OCI-LY1 (cell line): Measurements from ENCODE around the gene LDHA.

Source experiments
- H2AFZ ChIP-seq: fragments of 200-600 bp; sonication (generic), shearing (Covaris generic); 2 replicates; pipeline ENCODE4 v1.6.0; 2014; ENCODE audit warnings: antibody characterized with exemption, mild to moderate bottlenecking, low read length
- H3F3A ChIP-seq: fragments of 200-600 bp; sonication (generic), shearing (Covaris generic); 2 replicates; pipeline ENCODE4 v1.6.0; 2014; ENCODE audit warnings: mild to moderate bottlenecking, antibody characterized with exemption, low read length, moderate library complexity; ENCODE audit not compliant: insufficient read depth
- H3K27ac ChIP-seq: fragments of 200-600 bp; sonication (generic); 2 replicates; pipeline ENCODE4 v1.5.1; 2014; ENCODE audit warnings: low read length, mixed run types, mild to moderate bottlenecking, low read depth; ENCODE audit not compliant: poor library complexity, severe bottlenecking
- H3K27me3 ChIP-seq: fragments of 200-600 bp; sonication (generic); 2 replicates; pipeline ENCODE4 v1.6.0; 2014; ENCODE audit warnings: antibody characterized with exemption, mild to moderate bottlenecking, low read length, moderate library complexity; ENCODE audit not compliant: insufficient read depth
- H3K36me3 ChIP-seq: fragments of 200-600 bp; sonication (generic); 2 replicates; pipeline ENCODE4 v1.6.1; 2014; ENCODE audit warnings: mild to moderate bottlenecking, antibody characterized with exemption, low read length, moderate library complexity, mixed read lengths; ENCODE audit not compliant: insufficient read depth
- H3K4me1 ChIP-seq: fragments of 200-600 bp; sonication (generic); 2 replicates; pipeline ENCODE4 v1.5.1; 2014; ENCODE audit warnings: mild to moderate bottlenecking, low read length, moderate library complexity; ENCODE audit not compliant: insufficient read depth, severe bottlenecking
- H3K4me2 ChIP-seq: fragments of 200-600 bp; sonication (generic), shearing (Covaris generic); 2 replicates; pipeline ENCODE4 v1.6.1; 2014; ENCODE audit warnings: low read length
- H3K4me3 ChIP-seq: fragments of 200-600 bp; sonication (generic); 2 replicates; pipeline ENCODE4 v1.5.1; 2014; ENCODE audit warnings: low read length, low read depth, mild to moderate bottlenecking, mixed read lengths; ENCODE audit not compliant: poor library complexity, severe bottlenecking
- H3K79me2 ChIP-seq: fragments of 200-600 bp; shearing (Covaris generic); 2 replicates; pipeline ENCODE4 v1.6.1; 2016; ENCODE audit warnings: mixed run types, low read length, mixed read lengths; ENCODE audit not compliant: insufficient read depth
- H3K9ac ChIP-seq: fragments of 200-600 bp; sonication (generic), shearing (Covaris generic); 2 replicates; pipeline ENCODE4 v1.6.1; 2014; ENCODE audit warnings: mild to moderate bottlenecking, low read length, mixed read lengths
- H3K9me2 ChIP-seq: fragments of 200-600 bp; sonication (generic), shearing (Covaris generic); 2 replicates; pipeline ENCODE4 v1.6.1; 2014; ENCODE audit warnings: low read depth, mild to moderate bottlenecking, low read length, mixed read lengths
- H3K9me3 ChIP-seq: fragments of 200-600 bp; shearing (Covaris generic); 2 replicates; pipeline ENCODE4 v1.6.1; 2014; ENCODE audit warnings: low read length, mixed read lengths
- H4K20me1 ChIP-seq: fragments of 200-600 bp; sonication (generic), shearing (Covaris generic); 2 replicates; pipeline ENCODE4 v1.6.0; 2016; ENCODE audit warnings: mild to moderate bottlenecking, low read length; ENCODE audit not compliant: insufficient read depth
- EZH2 ChIP-seq: fragments of 200-600 bp; sonication (generic), shearing (Covaris generic); IDR thresholded peaks from 2 replicates; pipeline ENCODE4 v1.8.0; 2017; ENCODE audit warnings: borderline replicate concordance, mixed run types, mild to moderate bottlenecking, antibody characterized with exemption, low read length, moderate library complexity, mixed read lengths
- TF ChIP-seq, protein P1 (sequence below): fragments of 200-600 bp; sonication (generic), shearing (Covaris generic); IDR thresholded peaks from 2 replicates; pipeline ENCODE4 v1.5.1; 2017; ENCODE audit warnings: mild to moderate bottlenecking, antibody characterized with exemption, low read length, moderate library complexity, mixed read lengths

LDHA gene

DNA sequence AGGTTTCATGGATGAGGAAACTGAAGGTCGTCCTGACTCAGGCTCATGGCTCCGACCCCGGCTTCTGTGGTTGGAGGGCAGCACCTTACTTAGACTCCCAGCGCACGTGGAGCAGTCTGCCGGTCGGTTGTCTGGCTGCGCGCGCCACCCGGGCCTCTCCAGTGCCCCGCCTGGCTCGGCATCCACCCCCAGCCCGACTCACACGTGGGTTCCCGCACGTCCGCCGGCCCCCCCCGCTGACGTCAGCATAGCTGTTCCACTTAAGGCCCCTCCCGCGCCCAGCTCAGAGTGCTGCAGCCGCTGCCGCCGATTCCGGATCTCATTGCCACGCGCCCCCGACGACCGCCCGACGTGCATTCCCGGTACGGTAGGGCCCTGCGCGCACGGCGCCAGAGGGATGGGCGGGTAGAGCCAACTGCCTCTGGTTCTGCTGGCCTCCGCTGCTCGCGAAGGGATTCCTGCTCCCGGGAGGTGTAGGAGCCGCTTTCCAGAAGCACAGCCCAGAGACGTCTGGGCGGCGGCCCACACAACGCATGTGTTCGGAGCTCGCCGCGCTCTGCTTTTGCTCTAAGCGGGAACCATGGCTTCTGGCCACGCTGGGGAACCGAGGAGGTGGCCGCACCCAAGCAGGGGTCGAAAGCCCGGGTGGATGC, at the start of gene LDHA:
Gene LDHA (plus strand): TSS at position 289 of the 653 bp plus-strand sequence. CDS start 2,280 bp downstream, outside the sequence.
- Histone ChIP-seq H3F3A (no peaks in the 10 kb centered on the region), H3K9me3 (no peaks in the 10 kb centered on the region), H3K79me2 (peaks cover 31% of the 10 kb centered on the region), H3K27me3 (no peaks in the 10 kb centered on the region), H3K36me3 (peaks cover 47% of the 10 kb centered on the region), H2AFZ (peak within 1 kb of the TSS; percentile 42), H3K9me2 (no peaks in the 10 kb centered on the region), H3K4me1 (peaks cover 18% of the 10 kb centered on the region), H3K4me2 (peak within 1 kb of the TSS; percentile 90), H3K4me3 (peak within 1 kb of the TSS; percentile 98), H4K20me1 (peaks cover 10% of the 10 kb centered on the region), H3K27ac (peak within 1 kb of the TSS; percentile 86), H3K9ac (peak within 1 kb of the TSS; percentile 96)
- TF ChIP-seq, protein P1, sequence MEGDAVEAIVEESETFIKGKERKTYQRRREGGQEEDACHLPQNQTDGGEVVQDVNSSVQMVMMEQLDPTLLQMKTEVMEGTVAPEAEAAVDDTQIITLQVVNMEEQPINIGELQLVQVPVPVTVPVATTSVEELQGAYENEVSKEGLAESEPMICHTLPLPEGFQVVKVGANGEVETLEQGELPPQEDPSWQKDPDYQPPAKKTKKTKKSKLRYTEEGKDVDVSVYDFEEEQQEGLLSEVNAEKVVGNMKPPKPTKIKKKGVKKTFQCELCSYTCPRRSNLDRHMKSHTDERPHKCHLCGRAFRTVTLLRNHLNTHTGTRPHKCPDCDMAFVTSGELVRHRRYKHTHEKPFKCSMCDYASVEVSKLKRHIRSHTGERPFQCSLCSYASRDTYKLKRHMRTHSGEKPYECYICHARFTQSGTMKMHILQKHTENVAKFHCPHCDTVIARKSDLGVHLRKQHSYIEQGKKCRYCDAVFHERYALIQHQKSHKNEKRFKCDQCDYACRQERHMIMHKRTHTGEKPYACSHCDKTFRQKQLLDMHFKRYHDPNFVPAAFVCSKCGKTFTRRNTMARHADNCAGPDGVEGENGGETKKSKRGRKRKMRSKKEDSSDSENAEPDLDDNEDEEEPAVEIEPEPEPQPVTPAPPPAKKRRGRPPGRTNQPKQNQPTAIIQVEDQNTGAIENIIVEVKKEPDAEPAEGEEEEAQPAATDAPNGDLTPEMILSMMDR, result no peak
- TF ChIP-seq EZH2, result no peak

DNA sequence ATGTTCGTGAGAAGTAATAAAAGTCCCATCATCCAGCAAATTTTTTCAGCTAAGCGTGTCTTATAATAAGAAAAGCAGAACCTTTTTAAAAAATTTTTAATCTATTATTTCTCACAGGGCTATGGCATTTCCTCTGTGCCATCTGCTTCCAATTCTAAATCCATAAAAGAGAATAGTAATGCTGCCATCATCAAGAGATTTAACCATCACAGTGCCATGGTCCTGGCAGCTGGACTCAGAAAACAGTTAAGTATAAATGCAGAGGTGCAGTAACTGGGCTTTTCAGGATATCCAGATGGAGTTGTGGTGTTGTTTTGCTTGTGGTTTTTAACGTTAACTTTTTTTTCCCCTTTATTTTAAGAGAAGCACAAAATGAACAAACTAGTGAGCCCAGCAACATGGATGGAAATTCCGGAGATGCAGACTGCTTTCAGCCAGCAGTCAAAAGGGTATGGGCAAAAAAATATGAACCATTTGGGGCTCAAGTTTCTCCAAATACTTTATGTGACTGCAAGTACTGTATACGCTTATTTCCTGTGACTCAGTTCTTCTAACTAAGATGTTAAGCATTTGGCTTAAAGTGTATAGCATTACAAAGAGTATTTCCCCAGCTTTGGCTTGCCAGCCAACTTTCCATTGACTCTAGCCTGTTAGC, 46.8 kb upstream of the LDHA start:
- H3K36me3 ChIP-seq, result peaks cover 65% of the 10 kb centered on the region
- H3K27ac ChIP-seq, result no peak overlapping the region
- H2AFZ ChIP-seq, result no peak overlapping the region
- H3K9me2 ChIP-seq, result no peaks in the 10 kb centered on the region
- H3K27me3 ChIP-seq, result no peaks in the 10 kb centered on the region
- H3K79me2 ChIP-seq, result no peaks in the 10 kb centered on the region
- no peak overlapping the region for H3K4me2 ChIP-seq
- H3K4me3 ChIP-seq, result no peak overlapping the region
- no peaks in the 10 kb centered on the region for H3K4me1 ChIP-seq
- no peak for TF ChIP-seq EZH2
- TF ChIP-seq, protein P1, result no peak
- H3K9me3 ChIP-seq, result no peaks in the 10 kb centered on the region
- no peaks in the 10 kb centered on the region for H3F3A ChIP-seq
- no peak overlapping the region for H3K9ac ChIP-seq
- H4K20me1 ChIP-seq, result no peaks in the 10 kb centered on the region

GRCh38 chr11:18352581-18352980, 41.8 kb upstream of the LDHA start:
- Histone ChIP-seq H3K36me3 (peaks cover 63% of the 10 kb centered on the region), H3K4me1 (no peaks in the 10 kb centered on the region), H4K20me1 (no peaks in the 10 kb centered on the region), H3K9me3 (no peaks in the 10 kb centered on the region), H3K27me3 (no peaks in the 10 kb centered on the region), H3K79me2 (no peaks in the 10 kb centered on the region), H2AFZ (no peak overlapping the region), H3K9me2 (no peaks in the 10 kb centered on the region), H3K4me3 (no peak overlapping the region), H3K9ac (no peak overlapping the region), H3K27ac (no peak overlapping the region), H3F3A (no peaks in the 10 kb centered on the region), H3K4me2 (no peak overlapping the region)
- TF ChIP-seq EZH2, result no peak
- TF ChIP-seq, protein P1, result no peak
